Neural progenitor cell (in vitro differentiated cells): ENCODE results near the gene TMEM100. TPM values are rescaled to one million over a fixed set of nuclear protein-coding genes. Genes with fewer than 3 reads are reported as not detected.

ENCODE experiments used
- DNase-seq: peaks from one replicate; pipeline ENCODE4 v3.0.0-alpha.2; 2016; ENCODE audit warnings: low spot score
- H2AFZ ChIP-seq: fragments of 200-600 bp; sonication (generic); replicated peaks from 2 replicates; pipeline ENCODE4 v1.6.1; 2016; ENCODE audit warnings: antibody characterized with exemption
- H3F3A ChIP-seq: fragments of 200-600 bp; sonication (generic); 2 replicates; pipeline ENCODE4 v1.6.1; 2016; ENCODE audit warnings: antibody characterized with exemption, low read depth
- H3K27ac ChIP-seq: fragments of 200-600 bp; sonication (generic); 2 replicates; pipeline ENCODE4 v1.5.1; 2016; ENCODE audit warnings: mild to moderate bottlenecking
- H3K27me3 ChIP-seq: fragments of 200-600 bp; sonication (generic); 2 replicates; pipeline ENCODE4 v1.6.1; 2016; ENCODE audit warnings: mild to moderate bottlenecking, moderate library complexity
- H3K36me3 ChIP-seq: fragments of 200-600 bp; sonication (generic); 2 replicates; pipeline ENCODE4 v1.5.1; 2016
- H3K4me1 ChIP-seq: fragments of 200-600 bp; sonication (generic); 2 replicates; pipeline ENCODE4 v1.6.1; 2016; ENCODE audit warnings: mixed run types
- H3K4me2 ChIP-seq: fragments of 200-600 bp; sonication (generic); 2 replicates; pipeline ENCODE4 v1.6.1; 2016
- H3K4me3 ChIP-seq: fragments of 200-600 bp; sonication (generic); 2 replicates; pipeline ENCODE4 v1.5.1; 2016
- H3K79me2 ChIP-seq: fragments of 200-600 bp; sonication (generic); 2 replicates; pipeline ENCODE4 v1.6.1; 2016; ENCODE audit warnings: low read depth
- H3K9ac ChIP-seq: fragments of 200-600 bp; sonication (generic); 2 replicates; pipeline ENCODE4 v1.6.1; 2016
- H3K9me3 ChIP-seq: fragments of 200-600 bp; sonication (generic); 2 replicates; pipeline ENCODE4 v1.5.1; 2016; ENCODE audit warnings: low read depth
- H4K20me1 ChIP-seq: fragments of 200-600 bp; sonication (generic); 2 replicates; pipeline ENCODE4 v1.6.1; 2016; ENCODE audit warnings: low read depth
- H3K27ac Mint-ChIP-seq: 3 replicates; pipeline ENCODE4 v1.8.0; 2021; ENCODE audit warnings: mixed read lengths
- H3K27me3 Mint-ChIP-seq: 2 replicates; pipeline ENCODE4 v1.8.0; 2022; ENCODE audit warnings: low read depth, mild to moderate bottlenecking, inconsistent platforms, moderate library complexity, mixed read lengths; ENCODE audit not compliant: insufficient read depth
- H3K36me3 Mint-ChIP-seq: 3 replicates; pipeline ENCODE4 v1.8.0; 2021; ENCODE audit warnings: mixed read lengths
- H3K4me1 Mint-ChIP-seq: 3 replicates; pipeline ENCODE4 v1.8.0; 2021; ENCODE audit warnings: mixed read lengths
- H3K4me3 Mint-ChIP-seq: 3 replicates; pipeline ENCODE4 v1.8.0; 2021; ENCODE audit warnings: mild to moderate bottlenecking, moderate library complexity, mixed read lengths
- H3K9me3 Mint-ChIP-seq: 3 replicates; pipeline ENCODE4 v1.8.0; 2020; ENCODE audit warnings: mixed read lengths
- EZH2 ChIP-seq: fragments of 200-600 bp; sonication (generic); IDR thresholded peaks from 2 replicates; pipeline ENCODE4 v1.6.1; 2017; ENCODE audit warnings: antibody characterized with exemption, mild to moderate bottlenecking, moderate library complexity
- EZH2phosphoT487 ChIP-seq: fragments of 200-600 bp; sonication (generic); IDR thresholded peaks from 2 replicates; pipeline ENCODE4 v1.6.1; 2017; ENCODE audit warnings: antibody characterized with exemption
- total RNA-seq: library from RNA; depleted of rRNA; stranded (reverse); fragments of >200 nt; gene quantifications from 2 replicates; pipeline ENCODE4 v1.2.3, GENCODE V29; 2015; ENCODE audit warnings: low replicate concordance
- TF ChIP-seq, protein P1 (sequence below): fragments of 200-600 bp; sonication (generic); IDR thresholded peaks from 2 replicates; pipeline ENCODE4 v1.5.1; 2017; ENCODE audit warnings: antibody characterized with exemption, mild to moderate bottlenecking

Gene TMEM100
- total RNA-seq, 1 donor from 2014 or later, result 1.2 TPM

DNA sequence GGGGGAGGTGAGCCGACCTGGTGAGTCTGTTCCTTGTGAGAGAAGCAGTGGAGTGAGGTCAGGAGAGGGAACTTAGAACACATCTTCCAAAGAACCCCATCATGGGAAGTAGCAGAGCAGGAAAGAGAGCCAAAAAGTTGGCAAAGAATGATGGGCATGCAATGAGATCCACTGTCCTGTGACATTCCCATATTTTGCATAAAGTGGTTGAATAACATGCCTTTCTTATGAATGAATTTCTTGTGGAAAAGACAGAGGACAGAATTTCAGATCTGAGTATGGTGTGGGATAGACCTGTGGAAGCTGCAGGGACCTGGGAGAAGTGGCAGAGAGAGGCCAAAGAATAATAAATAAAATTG lies 41.3 kb downstream of the TMEM100 start:
- H3K36me3 Mint-ChIP-seq, result no peaks in the 10 kb centered on the region

DNA sequence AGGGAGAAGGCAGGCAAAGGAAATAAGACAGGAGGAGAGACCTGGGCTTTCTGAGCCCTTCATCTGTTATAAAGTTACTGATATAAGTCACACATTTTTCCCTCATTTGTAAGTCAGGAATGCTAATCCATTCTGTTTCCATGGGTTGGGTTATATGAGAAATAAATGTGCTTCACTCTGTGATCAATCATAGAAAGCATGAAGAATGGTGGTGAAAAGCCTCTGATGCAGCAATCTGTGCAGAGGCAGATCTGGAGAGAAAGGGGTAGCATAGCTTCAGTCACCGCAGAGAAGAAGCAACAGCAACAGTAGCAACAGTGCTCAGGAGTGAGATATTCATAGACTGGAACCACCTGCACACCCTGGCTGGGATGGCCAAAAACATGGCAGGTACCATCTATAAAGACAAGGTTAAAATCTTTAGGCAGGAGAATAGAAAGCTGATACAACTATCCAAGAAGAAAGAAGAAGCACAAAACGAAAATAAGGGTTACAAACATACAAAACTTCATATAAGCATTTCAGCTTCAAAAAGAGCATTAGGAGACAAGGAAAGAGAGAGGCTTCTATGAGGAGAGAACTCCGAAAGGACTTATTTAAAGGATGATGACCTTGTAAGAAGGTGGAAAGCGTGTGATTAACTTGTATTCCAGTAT lies 41.9 kb downstream of the TMEM100 start:
- no peak for DNase-seq
- Histone ChIP-seq H3K27ac (no peak overlapping the region), H3K36me3 (no peaks in the 10 kb centered on the region), H2AFZ (no peak overlapping the region), H3K27me3 (no peaks in the 10 kb centered on the region), H3K4me2 (no peak overlapping the region), H3K9ac (no peak overlapping the region), H3K4me3 (no peak overlapping the region), H3K9me3 (no peaks in the 10 kb centered on the region), H4K20me1 (no peaks in the 10 kb centered on the region), H3F3A (no peaks in the 10 kb centered on the region), H3K79me2 (no peaks in the 10 kb centered on the region), H3K4me1 (no peaks in the 10 kb centered on the region)
- H3K9me3 Mint-ChIP-seq, result no peaks in the 10 kb centered on the region
- H3K27me3 Mint-ChIP-seq, result no peaks in the 10 kb centered on the region
- no peak overlapping the region for H3K4me3 Mint-ChIP-seq
- no peaks in the 10 kb centered on the region for H3K4me1 Mint-ChIP-seq
- H3K27ac Mint-ChIP-seq, result no peak overlapping the region
- H3K36me3 Mint-ChIP-seq, result no peaks in the 10 kb centered on the region
- TF ChIP-seq, protein P1, sequence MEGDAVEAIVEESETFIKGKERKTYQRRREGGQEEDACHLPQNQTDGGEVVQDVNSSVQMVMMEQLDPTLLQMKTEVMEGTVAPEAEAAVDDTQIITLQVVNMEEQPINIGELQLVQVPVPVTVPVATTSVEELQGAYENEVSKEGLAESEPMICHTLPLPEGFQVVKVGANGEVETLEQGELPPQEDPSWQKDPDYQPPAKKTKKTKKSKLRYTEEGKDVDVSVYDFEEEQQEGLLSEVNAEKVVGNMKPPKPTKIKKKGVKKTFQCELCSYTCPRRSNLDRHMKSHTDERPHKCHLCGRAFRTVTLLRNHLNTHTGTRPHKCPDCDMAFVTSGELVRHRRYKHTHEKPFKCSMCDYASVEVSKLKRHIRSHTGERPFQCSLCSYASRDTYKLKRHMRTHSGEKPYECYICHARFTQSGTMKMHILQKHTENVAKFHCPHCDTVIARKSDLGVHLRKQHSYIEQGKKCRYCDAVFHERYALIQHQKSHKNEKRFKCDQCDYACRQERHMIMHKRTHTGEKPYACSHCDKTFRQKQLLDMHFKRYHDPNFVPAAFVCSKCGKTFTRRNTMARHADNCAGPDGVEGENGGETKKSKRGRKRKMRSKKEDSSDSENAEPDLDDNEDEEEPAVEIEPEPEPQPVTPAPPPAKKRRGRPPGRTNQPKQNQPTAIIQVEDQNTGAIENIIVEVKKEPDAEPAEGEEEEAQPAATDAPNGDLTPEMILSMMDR, result no peak
- TF ChIP-seq EZH2 (no peak), EZH2phosphoT487 (no peak)

More for the DNA sequence above, 41.3 kb downstream of the TMEM100 start:
- Histone ChIP-seq H3K4me2 (no peak overlapping the region), H3K27ac (no peak overlapping the region), H3K79me2 (no peaks in the 10 kb centered on the region), H3K9me3 (no peaks in the 10 kb centered on the region), H3K4me1 (no peaks in the 10 kb centered on the region), H4K20me1 (no peaks in the 10 kb centered on the region), H3F3A (no peaks in the 10 kb centered on the region), H2AFZ (no peak overlapping the region), H3K4me3 (no peak overlapping the region), H3K9ac (no peak overlapping the region), H3K27me3 (no peaks in the 10 kb centered on the region), H3K36me3 (no peaks in the 10 kb centered on the region)
- H3K9me3 Mint-ChIP-seq, result peaks cover 2% of the 10 kb centered on the region
- TF ChIP-seq EZH2, result no peak
- no peak for TF ChIP-seq EZH2phosphoT487
- TF ChIP-seq, protein P1, result no peak
- H3K4me3 Mint-ChIP-seq, result no peak overlapping the region
- H3K27ac Mint-ChIP-seq, result no peak overlapping the region
- no peaks in the 10 kb centered on the region for H3K27me3 Mint-ChIP-seq
- no peaks in the 10 kb centered on the region for H3K4me1 Mint-ChIP-seq
- no peak for DNase-seq

DNA sequence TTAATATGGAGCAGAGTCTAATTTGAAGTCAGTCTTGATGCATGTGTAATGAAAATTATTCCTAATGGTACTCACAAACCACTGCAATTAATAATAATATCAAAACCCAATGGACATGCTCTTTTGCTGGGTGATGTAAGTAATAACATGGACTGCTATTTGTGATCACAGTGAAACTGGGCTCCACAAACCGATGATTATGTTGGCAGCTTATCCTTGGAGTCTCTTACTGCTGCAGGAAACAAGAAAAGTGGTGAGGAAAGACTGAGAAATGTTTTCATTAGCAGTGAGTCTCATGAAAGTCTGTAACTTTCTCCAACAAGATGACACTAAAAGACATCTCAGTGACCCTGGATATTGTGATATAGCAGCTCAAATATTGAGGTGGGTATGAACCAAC lies 45.2 kb downstream of the TMEM100 start:
- Histone ChIP-seq H3K9ac (no peak overlapping the region), H2AFZ (no peak overlapping the region), H3K79me2 (no peaks in the 10 kb centered on the region), H3K4me3 (no peak overlapping the region), H3F3A (no peaks in the 10 kb centered on the region), H3K4me1 (no peaks in the 10 kb centered on the region), H3K27me3 (no peaks in the 10 kb centered on the region), H3K9me3 (no peaks in the 10 kb centered on the region), H3K4me2 (no peak overlapping the region), H4K20me1 (no peaks in the 10 kb centered on the region), H3K36me3 (no peaks in the 10 kb centered on the region), H3K27ac (no peak overlapping the region)
- TF ChIP-seq EZH2phosphoT487, result no peak
- TF ChIP-seq, protein P1, result no peak
- no peak for TF ChIP-seq EZH2
- H3K27ac Mint-ChIP-seq, result no peak overlapping the region
- no peaks in the 10 kb centered on the region for H3K4me1 Mint-ChIP-seq
- H3K4me3 Mint-ChIP-seq, result no peak overlapping the region
- H3K36me3 Mint-ChIP-seq, result no peaks in the 10 kb centered on the region
- no peaks in the 10 kb centered on the region for H3K9me3 Mint-ChIP-seq
- no peak for DNase-seq
- no peaks in the 10 kb centered on the region for H3K27me3 Mint-ChIP-seq
